Transverse colon (tissue), 4 donors: ENCODE measurements around the gene MOB3B.

Source experiments
- CTCF ChIP-seq, 5 experiments: fragments of 200-600 bp in 3 of 5; fragments of 450-650 bp in 2 of 5; sonication (generic) in 3 of 5; IDR thresholded peaks; 1 replicate in 2 of 5; 2 replicates in 3 of 5; pipeline ENCODE4 v1.5.1; 2016 to 2017; ENCODE audit warnings: antibody characterized with exemption in 5 of 5, inconsistent platforms in 3 of 5, mild to moderate bottlenecking in 2 of 5, moderate library complexity in 1 of 5
- EP300 ChIP-seq: sonication (generic); formaldehyde crosslinking; IDR thresholded peaks from one replicate; pipeline ENCODE4 v1.6.1; 2017; ENCODE audit warnings: antibody characterized with exemption, low read depth
- POLR2AphosphoS5 ChIP-seq, 3 donors: sonication (generic); formaldehyde crosslinking; IDR thresholded peaks; one replicate each; pipeline ENCODE4 v1.6.1; 2016; ENCODE audit warnings: antibody characterized with exemption in 3 of 3

- no peak for TF ChIP-seq CTCF (IDR thresholded peaks at IDR 0.05)
- TF ChIP-seq POLR2AphosphoS5 (IDR thresholded peaks at IDR 0.05) = no peak
- no peak for TF ChIP-seq EP300
These were observed 5.1 kb upstream of the MOB3B start for GRCh38 chr9:27534658-27535209.
